Psoas muscle (tissue), 8 donors: Measurements from ENCODE around the gene SSNA1. TPM values are rescaled to one million over a fixed set of nuclear protein-coding genes. Genes with fewer than 3 reads are reported as not detected.

Experiments used
- ATAC-seq, 4 donors: fragments of 200-7000 bp; cut with Tn5 transposase; one replicate each; pipeline ENCODE4 v1.9.1; 2020; ENCODE audit warnings: moderate library complexity in 3 of 4, mild to moderate bottlenecking in 2 of 4
- DNase-seq, 2 donors: peaks; one replicate each; pipeline ENCODE4 v3.0.0-alpha.2; 2020
- H3K27ac ChIP-seq: fragments of 200-600 bp; one replicate; pipeline ENCODE4 v1.8.0; 2022
- H3K27me3 ChIP-seq, 3 donors: fragments of 200-600 bp in 1 of 3; one replicate each; pipeline versions ENCODE4 v1.6.1 to v1.8.0; 2013 to 2022; ENCODE audit warnings: low read length in 2 of 3, mild to moderate bottlenecking in 2 of 3, moderate library complexity in 1 of 3; ENCODE audit not compliant: insufficient read depth in 3 of 3
- H3K36me3 ChIP-seq, 2 donors: fragments of 200-600 bp in 1 of 2; one replicate each; pipeline versions ENCODE4 v1.6.1 to v1.8.0; 2013 to 2022; ENCODE audit warnings: low read depth in 1 of 2, mild to moderate bottlenecking in 1 of 2, moderate library complexity in 1 of 2; ENCODE audit not compliant: insufficient read depth in 1 of 2
- H3K4me1 ChIP-seq: fragments of 200-600 bp; one replicate; pipeline ENCODE4 v1.8.0; 2022
- H3K4me3 ChIP-seq: fragments of 200-600 bp; one replicate; pipeline ENCODE4 v1.8.0; 2022; ENCODE audit warnings: mild to moderate bottlenecking
- H3K9me3 ChIP-seq: fragments of 200-600 bp; one replicate; pipeline ENCODE4 v1.8.0; 2022
- CTCF ChIP-seq: fragments of 200-600 bp; IDR thresholded peaks from one replicate; pipeline ENCODE4 v1.8.0; 2022; ENCODE audit warnings: antibody characterized with exemption
- WGBS, 3 donors: extraction: QIAGEN DNeasy Blood & Tissue Kit; methylation state at CpG; one replicate each; pipeline versions ENCODE4 v1.1.6 to v1.1.7; 2013; 5-methylcytosine and 5-hydroxymethylcytosine counted together
- intact Hi-C, 2 donors: fragments of 100-400 bp; cut with DNase I; formaldehyde crosslinking; loops; one replicate each; pipeline versions ENCODE4 v1.11.0 to v1.14.2; 2022
- polyA plus RNA-seq, 3 donors: library from polyadenylated mRNA; stranded (reverse); fragments of 200-250 nt; gene quantifications; one replicate each; pipeline ENCODE4 v1.2.3, GENCODE V29; 2013
- total RNA-seq, 4 donors: library from RNA; stranded (reverse); fragmentation: NEBNext Ultra II Directional in 2 of 4; extraction: Animal tissue kit (Norgen Biotek cat#: 25700) in 2 of 4; gene quantifications; one replicate each; pipeline versions ENCODE4 v1.2.1 to v1.2.4, GENCODE V29; 2021 to 2023
- donor health status: healthy with polysubstance abuse.
- donor health status: DM: no; HTN: no; CAD: no; lungs with moderate emphysema.
- donor health status: Bipolar disorder and iron deficiency.
- donor health status: healthy.
- donor health status: DM: yes; HTN: yes; CAD: no.
- donor health status: DM: no; HTN: no; CAD: no.
- donor health status: DM: no; HTN: no; CAD: no.
- donor health status: DM: yes; HTN: yes; CAD: no.

The SSNA1 gene
- total and polyA plus RNA-seq, 7 donors = 51.5 to 176 (median 65.4) TPM

DNA sequence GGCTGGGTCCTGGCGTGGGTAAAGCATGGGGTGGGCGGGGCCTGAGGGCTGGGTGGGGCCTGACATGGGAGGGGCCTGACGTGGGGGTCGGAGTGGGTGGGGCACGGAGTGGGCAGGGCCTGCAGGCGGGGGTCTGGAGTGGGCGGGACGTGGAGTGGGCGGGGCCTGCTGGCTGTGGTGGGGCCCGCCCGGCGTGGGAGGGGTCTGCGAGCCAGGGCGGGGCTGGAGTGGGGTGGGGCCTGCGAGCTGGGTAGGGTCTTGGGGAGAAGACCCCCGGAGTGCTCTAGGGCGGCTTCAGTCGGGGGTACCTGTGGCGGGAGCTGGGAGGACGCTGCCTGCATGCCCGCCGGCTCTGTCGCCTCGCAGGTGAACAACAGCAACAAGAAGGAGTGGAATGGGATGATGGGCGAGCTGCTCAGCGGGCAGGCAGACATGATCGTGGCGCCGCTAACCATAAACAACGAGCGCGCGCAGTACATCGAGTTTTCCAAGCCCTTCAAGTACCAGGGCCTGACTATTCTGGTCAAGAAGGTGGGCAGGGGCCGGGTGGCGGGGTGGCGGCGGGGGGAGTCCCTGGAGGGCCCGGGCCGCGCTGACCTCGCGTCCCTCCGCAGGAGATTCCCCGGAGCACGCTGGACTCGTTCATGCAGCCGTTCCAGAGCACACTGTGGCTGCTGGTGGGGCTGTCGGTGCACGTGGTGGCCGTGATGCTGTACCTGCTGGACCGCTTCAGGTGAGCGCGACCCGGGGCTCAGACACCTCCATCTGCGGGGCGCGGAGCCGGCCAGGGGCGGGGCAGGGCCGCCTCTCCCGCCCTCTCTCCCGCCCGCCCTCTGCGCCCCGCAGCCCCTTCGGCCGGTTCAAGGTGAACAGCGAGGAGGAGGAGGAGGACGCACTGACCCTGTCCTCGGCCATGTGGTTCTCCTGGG lies 26.7 kb upstream of the SSNA1 start:
- WGBS, 3 donors = 3 to 5% (median 4%) methylated on average over 55 to 69 of the region's 71 CpGs
- H3K9me3 ChIP-seq = no peaks in the 10 kb centered on the region
- ATAC-seq (peak in 1 of 4 donors; percentile 9), DNase-seq (no peak)
- intact Hi-C loops = no loop called here
- H3K27ac ChIP-seq = no peak overlapping the region
- no peak overlapping the region for H3K4me3 ChIP-seq
- peaks cover 0 to 96% (median 57%) of the 10 kb centered on the region in 3 donors for H3K27me3 ChIP-seq
- TF ChIP-seq CTCF = no peak
- no peaks in the 10 kb centered on the region for H3K36me3 ChIP-seq
- peaks cover 6% of the 10 kb centered on the region for H3K4me1 ChIP-seq

DNA sequence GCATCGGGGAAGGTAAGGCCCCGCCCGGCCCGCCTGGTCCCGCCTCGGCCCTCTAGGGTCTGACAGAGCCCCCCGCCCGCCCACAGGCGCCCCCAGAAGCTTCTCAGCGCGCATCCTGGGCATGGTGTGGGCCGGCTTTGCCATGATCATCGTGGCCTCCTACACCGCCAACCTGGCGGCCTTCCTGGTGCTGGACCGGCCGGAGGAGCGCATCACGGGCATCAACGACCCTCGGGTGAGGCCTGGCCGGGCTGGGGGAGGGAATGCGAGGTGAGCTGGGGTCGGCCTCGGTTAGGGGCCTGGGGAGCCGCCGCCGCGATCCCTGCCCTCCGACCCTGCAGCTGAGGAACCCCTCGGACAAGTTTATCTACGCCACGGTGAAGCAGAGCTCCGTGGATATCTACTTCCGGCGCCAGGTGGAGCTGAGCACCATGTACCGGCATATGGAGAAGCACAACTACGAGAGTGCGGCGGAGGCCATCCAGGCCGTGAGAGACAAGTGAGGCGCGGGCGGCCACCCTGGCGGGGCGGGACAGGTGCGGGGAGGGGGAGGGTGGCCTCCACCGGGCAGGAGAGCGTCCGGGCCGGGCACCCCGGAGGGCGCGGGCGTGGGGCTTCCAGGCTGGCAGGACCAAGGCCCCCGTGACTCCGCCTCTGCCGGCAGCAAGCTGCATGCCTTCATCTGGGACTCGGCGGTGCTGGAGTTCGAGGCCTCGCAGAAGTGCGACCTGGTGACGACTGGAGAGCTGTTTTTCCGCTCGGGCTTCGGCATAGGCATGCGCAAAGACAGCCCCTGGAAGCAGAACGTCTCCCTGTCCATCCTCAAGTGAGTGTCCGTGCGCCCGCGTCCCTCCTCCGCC lies 25.7 kb upstream of the SSNA1 start:
- intact Hi-C loops = no loop called here
- DNase-seq = no peak

GRCh38 chr9:137163365-137163715 lies 25.1 kb upstream of the SSNA1 start:
- Histone ChIP-seq H3K27me3 (peaks cover 0 to 96% (median 60%) of the 10 kb centered on the region in 3 donors), H3K9me3 (no peaks in the 10 kb centered on the region), H3K27ac (no peak overlapping the region), H3K4me3 (peak overlapping the region; percentile 45), H3K4me1 (peaks cover 14% of the 10 kb centered on the region), H3K36me3 (no peaks in the 10 kb centered on the region)
- ATAC-seq (no peak), DNase-seq (no peak)
- intact Hi-C loops = no loop called here
- no peak for TF ChIP-seq CTCF
- 23 to 28% (median 28%) methylated on average over 24 to 26 of the region's 26 CpGs for WGBS, 3 donors

More for the DNA sequence above, 25.7 kb upstream of the SSNA1 start:
- no peak overlapping the region for H3K27ac ChIP-seq
- no peaks in the 10 kb centered on the region for H3K36me3 ChIP-seq
- peak; percentile 25 for TF ChIP-seq CTCF
- 4 to 5% (median 4%) methylated on average over 64 to 74 of the region's 74 CpGs for WGBS, 3 donors
- H3K4me3 ChIP-seq = peak overlapping the region; percentile 45
- H3K27me3 ChIP-seq = peaks cover 0 to 96% (median 55%) of the 10 kb centered on the region in 3 donors
- peaks cover 8% of the 10 kb centered on the region for H3K4me1 ChIP-seq
- no peaks in the 10 kb centered on the region for H3K9me3 ChIP-seq
- peak; percentile 20 to 82 (median 74) for ATAC-seq

DNA sequence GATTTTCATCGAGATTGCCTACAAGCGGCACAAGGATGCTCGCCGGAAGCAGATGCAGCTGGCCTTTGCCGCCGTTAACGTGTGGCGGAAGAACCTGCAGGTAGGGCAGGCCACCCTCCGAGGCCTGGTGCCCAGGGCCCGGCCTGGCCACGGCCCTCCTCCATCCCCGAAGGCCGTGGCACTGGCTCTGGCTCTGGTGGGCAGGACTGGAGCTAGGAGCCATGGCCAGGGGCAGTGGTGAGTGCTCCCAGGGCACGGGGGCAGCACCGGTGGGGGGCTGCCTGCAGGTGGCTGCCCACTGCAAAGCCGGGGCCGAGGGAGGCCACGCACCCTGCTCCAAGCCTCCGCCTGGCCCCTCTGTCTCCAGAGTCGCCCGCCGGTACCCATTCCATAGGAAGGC lies 24.7 kb upstream of the SSNA1 start:
- Histone ChIP-seq H3K27ac (no peak overlapping the region), H3K36me3 (no peaks in the 10 kb centered on the region), H3K4me3 (no peak overlapping the region), H3K4me1 (peaks cover 17% of the 10 kb centered on the region), H3K9me3 (no peaks in the 10 kb centered on the region), H3K27me3 (peaks cover 0 to 96% (median 61%) of the 10 kb centered on the region in 3 donors)
- intact Hi-C loops = no loop called here
- DNase-seq = no peak
- ATAC-seq = no peak
- no peak for TF ChIP-seq CTCF
- WGBS, 3 donors = 78 to 79% (median 78%) methylated on average over 18 to 22 of the region's 22 CpGs
